Measurements from ENCODE around the gene AKT3.
"Not testable (repeated sequence)": the region's sequence is repeated elsewhere in the genome, so short reads cannot be mapped to it uniquely, and the experiment has no call there.

The AKT3 gene

GRCh38 chr1:243841507-243841906, 8.5 kb downstream of the AKT3 start:
- no peak for DNase-seq (ENCODE audit: low spot score)

GRCh38 chr1:243837907-243838535, 12.0 kb downstream of the AKT3 start:
- DNase-seq (ENCODE audit: low spot score): no peak

GRCh38 chr1:243834130-243834529, 15.9 kb downstream of the AKT3 start:
- no peak for DNase-seq (ENCODE audit: low spot score)

GRCh38 chr1:243831463-243831862, 18.6 kb downstream of the AKT3 start:
- DNase-seq (ENCODE audit: low spot score): no peak

GRCh38 chr1:243827206-243827605, 22.8 kb downstream of the AKT3 start:
- DNase-seq (ENCODE audit: low spot score): no peak

- not testable (repeated sequence) for DNase-seq (ENCODE audit: low spot score)
Measured at GRCh38 chr1:243824907-243825306, 25.1 kb downstream of the AKT3 start.

GRCh38 chr1:243821177-243821680, 28.8 kb downstream of the AKT3 start:
- DNase-seq (ENCODE audit: low spot score): no peak

- DNase-seq (ENCODE audit: low spot score): no peak
Measured at GRCh38 chr1:243819438-243819839, 30.6 kb downstream of the AKT3 start.

GRCh38 chr1:243818978-243819377, 31.1 kb downstream of the AKT3 start:
- no peak for DNase-seq (ENCODE audit: low spot score)

GRCh38 chr1:243814718-243815117, 35.3 kb downstream of the AKT3 start:
- no peak for DNase-seq (ENCODE audit: low spot score)

GRCh38 chr1:243807346-243807745, 42.7 kb downstream of the AKT3 start:
- not testable (repeated sequence) for DNase-seq (ENCODE audit: low spot score)

GRCh38 chr1:243806310-243806709, 43.7 kb downstream of the AKT3 start:
- no peak for DNase-seq (ENCODE audit: low spot score)

- DNase-seq (ENCODE audit: low spot score): no peak
Measured at GRCh38 chr1:243802736-243803135, 47.3 kb downstream of the AKT3 start.

- no peak for DNase-seq (ENCODE audit: low spot score)
Measured at GRCh38 chr1:243801378-243801777, 48.7 kb downstream of the AKT3 start.

- no peak for DNase-seq (ENCODE audit: low spot score)
Measured at GRCh38 chr1:243799908-243800307, 50.1 kb downstream of the AKT3 start.

GRCh38 chr1:243798726-243799125, 51.3 kb downstream of the AKT3 start:
- no peak for DNase-seq (ENCODE audit: low spot score)

- no peak for DNase-seq (ENCODE audit: low spot score)
Measured at GRCh38 chr1:243796016-243796415, 54.0 kb downstream of the AKT3 start.

GRCh38 chr1:243793298-243793697, 56.7 kb downstream of the AKT3 start:
- DNase-seq (ENCODE audit: low spot score): no peak

GRCh38 chr1:243792891-243793290, 57.2 kb downstream of the AKT3 start:
- DNase-seq (ENCODE audit: low spot score): no peak

GRCh38 chr1:243792401-243792800, 57.6 kb downstream of the AKT3 start:
- DNase-seq (ENCODE audit: low spot score): no peak

- no peak for DNase-seq (ENCODE audit: low spot score)
Measured at GRCh38 chr1:243791586-243792267, 58.3 kb downstream of the AKT3 start.

- no peak for DNase-seq (ENCODE audit: low spot score)
Measured at GRCh38 chr1:243790404-243790803, 59.6 kb downstream of the AKT3 start.

GRCh38 chr1:243786531-243786930, 63.5 kb downstream of the AKT3 start:
- no peak for DNase-seq (ENCODE audit: low spot score)

- DNase-seq (ENCODE audit: low spot score): no peak
Measured at GRCh38 chr1:243784506-243784905, 65.5 kb downstream of the AKT3 start.
